HG02852 (cell line): ENCODE measurements around the gene KANK4.

Experiments
- ATAC-seq: cut with Tn5 transposase; IDR thresholded peaks from one replicate; pipeline ENCODE4 v1.9.1; 2021; ENCODE audit warnings: mild to moderate bottlenecking, moderate library complexity; ENCODE audit not compliant: unreplicated experiment

Gene KANK4

DNA sequence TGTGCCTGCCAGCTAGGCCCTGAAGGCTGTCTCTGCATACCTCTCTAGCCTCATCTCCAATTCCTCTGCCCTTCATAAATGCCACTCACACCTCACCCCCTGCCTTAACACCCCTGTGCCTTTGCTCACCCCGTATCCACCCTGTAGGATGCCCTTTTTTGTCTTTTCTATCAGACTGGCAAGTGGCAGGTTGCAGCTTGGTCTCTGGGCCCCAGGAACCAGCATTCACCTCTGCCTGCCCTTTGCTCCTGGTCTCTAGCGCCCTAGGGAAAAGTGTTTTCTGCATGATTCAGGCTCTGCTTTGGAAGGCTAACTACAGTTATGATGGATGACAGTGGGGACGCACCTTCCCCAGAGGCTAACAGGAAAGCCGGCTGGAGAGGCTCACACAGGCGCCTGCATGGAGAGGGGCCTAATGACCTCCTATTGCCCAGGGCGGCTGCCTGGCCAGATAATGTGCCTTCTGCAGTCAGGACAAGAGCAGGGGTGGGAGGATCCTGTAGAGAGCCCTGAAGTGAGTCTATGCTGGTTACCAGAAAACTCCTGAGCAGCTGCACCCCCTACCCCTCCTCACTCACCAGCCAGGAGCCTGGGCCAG is 11.2 kb downstream of the KANK4 start:
- no peak for ATAC-seq

DNA sequence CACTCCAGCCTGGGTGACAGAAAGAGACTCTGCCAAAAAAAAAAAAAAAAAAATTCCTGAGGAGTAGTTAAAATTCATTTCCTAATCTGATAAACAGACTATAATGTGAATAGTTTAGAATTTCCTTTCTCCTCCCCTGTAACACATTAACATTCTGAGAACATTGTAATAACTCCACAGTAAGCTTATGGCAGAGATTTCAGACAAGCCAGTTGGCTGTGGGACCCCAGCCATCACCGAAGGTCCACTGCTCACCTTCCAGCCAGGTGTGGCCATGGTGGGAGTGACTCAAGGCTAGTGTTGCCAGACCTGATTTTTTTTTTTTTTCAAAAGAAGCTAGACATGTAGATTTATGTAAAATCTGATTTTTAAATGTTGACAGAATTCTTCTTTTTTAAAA is 11.8 kb downstream of the KANK4 start:
- ATAC-seq, result no peak

DNA sequence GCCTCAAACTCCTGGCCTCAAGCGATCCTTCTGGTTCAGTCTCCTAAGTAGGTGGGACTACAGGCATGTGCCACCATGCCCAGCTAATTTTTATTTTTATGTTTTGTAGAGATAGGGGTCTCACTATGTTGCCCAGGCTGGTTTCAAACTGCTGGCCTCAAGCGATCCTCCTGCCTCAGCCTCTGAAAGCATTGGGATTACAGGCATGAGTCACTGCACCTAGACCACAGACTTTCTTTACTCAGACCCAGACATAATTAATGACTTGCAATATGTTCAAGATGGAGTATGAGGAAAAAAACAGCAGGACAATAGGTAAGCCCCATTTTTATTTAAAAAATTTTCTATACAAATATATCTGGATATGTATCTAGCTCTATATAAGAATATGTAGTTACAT is 13.2 kb downstream of the KANK4 start:
- no peak for ATAC-seq

DNA sequence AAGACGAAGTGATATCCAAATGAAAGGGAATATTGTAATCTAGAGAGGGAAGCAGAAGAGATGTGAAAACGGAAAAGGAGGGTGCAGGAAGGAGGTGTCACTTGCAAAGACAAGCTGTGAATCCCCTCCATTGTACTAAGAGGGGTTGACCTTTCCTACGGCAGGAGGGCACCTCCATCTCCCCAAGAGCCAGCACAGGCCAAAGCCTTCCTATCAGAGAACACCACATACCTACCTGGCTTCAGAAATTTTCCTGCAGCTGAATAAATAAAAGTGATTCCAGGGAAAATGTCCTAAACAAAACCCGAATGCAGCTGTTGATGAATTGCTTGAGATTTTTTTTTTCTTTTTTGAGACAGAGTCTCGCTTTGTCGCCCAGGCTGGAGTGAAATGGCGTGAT is 14.3 kb downstream of the KANK4 start:
- no peak for ATAC-seq

DNA sequence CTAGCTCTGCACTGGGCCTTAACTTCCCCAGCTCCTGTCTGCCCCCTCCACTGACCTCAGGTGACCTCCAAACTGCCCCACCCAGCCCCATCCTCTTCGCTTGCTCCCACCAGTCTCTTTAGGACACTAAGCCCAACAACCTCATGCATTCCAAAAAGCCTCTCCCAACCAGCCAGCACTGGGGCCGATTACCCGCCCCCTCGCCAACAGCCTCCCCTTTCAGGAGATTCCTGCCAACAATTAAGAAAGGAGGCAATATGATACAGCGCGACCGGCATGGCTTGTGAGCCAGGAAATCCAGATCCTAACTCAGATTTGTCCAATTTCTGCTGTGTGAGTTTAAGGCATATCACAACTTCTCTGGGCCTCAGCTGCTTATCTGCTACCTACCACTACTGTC is 14.7 kb downstream of the KANK4 start:
- ATAC-seq, result no peak

DNA sequence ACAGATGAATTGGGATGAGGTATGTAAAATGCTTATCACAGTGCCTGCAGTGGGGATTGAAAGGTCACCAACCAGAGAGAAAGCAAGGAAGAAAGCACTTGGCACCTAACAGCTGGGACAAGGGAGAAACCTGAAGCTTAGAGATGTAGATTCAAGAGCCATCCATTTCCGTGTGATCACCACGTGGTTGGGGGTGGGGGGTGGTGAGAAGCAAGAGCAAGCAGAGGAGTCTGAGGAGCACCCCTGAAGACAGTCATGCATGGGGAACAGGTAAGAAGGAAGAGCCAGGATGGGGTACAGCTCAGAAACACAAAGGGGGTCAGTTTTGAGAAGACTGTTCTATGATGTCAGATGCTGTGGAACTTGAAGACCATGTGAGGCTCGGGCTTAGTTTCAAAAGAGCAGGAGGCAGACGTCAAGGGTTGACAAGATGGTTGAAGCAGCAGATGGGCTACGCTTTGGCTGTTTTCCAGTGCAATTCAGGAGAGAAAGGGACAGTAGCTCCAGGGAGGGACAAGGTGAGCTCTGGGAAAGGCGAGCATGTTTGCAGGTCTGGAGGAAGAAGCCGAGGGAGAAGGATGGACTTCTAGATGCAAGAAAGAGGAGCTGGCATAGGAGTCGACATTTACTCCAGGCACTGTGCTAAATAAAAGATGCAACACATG is 17.4 kb downstream of the KANK4 start:
- ATAC-seq, result no peak

DNA sequence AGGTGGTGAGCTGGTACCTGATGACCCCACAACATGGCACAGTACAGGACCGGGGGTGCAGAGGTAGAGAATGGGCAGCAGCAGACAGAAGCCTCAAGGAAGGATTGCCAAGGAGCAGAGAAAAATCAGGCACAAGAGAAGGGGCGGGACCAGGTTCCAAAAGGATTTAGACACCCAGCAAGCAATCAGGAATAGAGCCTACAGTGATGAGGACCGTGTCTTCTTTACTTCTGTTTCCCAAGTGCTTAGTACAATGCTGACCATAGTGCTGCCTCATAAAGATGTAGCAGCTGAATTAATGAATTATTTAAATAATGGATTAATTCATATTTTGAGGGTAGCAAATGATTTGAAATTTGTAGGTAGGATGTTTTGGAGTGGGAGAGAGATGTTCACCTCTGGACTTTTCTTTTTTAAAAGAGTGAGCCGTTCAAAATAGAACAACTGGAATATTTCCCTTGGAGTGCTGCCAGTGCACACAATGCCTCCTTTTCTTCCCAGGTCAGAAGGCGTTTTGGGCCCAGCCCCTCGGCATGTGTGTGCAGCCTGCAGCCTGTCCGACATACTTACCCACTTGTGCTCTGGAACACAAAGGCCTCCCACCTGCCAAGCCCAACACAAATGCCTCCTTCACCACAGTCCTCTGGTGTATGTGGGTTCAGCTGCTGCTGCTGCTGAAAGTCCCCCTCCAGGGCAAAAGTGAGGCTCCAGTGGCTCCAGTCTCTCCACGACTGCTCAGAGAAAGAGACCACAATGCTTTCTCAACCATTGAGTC is 19.6 kb downstream of the KANK4 start:
- ATAC-seq, result no peak

DNA sequence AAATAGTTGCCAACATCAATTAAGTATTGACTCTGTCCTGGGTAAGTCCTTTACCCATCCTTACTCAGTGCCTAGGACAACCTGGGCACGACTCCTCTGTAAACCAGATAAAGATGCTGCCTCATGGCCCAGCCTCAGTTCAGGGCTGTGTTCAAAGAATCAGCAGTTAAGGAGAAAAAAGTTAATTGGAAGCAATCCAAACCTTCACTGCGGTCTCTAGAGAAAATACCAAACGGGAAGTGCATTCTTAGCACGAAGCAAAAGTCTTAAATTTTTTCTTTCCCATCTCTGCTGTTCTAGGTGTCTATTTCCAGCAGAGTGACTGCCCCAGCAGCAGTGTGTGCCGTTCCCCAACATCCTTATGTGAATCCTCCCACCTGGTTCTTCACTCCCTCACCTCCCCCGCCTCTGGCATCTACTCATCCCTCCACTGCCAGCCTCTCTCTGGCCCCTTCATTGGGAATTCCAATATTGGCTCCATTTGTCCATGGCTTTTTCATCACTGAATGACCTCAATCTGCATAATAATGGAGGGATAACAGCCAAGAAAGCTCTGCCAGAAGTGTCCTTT is 23.2 kb downstream of the KANK4 start:
- peak; percentile 65 for ATAC-seq

DNA sequence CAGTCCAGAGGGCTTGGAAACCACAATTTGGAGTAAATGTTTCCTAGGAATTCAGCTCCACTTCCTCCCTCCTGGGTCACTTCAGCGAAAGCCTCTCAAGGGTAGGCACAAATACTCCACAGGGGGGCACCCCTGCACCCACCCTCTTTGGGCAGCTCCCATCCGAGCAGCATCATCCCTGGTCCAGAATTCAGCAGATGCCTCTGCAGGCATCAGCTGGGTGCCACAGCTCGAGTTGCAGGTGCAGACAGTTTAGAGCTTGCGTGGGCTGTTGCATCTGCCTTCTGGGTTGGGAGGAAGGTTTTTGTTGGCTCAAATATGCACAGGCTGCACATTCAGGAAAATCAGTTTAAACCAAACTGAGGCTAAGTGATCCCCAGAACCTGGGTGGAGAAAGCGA is 25.0 kb downstream of the KANK4 start:
- no peak for ATAC-seq

DNA sequence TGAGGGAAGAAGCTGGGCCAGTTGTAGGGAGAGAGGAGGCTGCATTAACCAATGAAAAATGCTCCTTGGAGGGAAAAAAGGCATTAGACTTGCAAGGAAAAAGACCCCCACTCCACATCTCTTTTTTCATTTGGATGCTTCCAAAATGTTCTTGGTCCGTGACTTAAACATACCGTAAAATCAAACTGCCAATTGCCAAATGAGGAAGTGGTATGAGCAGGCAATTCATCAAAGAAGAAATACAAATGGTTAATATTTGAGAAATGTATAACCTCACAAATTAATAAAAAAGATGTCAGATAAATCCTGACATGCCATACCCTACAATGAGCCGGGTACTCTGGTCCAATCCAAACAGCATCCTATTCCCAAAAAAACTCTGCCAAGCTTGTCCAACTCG is 30.6 kb downstream of the KANK4 start:
- ATAC-seq, result no peak

DNA sequence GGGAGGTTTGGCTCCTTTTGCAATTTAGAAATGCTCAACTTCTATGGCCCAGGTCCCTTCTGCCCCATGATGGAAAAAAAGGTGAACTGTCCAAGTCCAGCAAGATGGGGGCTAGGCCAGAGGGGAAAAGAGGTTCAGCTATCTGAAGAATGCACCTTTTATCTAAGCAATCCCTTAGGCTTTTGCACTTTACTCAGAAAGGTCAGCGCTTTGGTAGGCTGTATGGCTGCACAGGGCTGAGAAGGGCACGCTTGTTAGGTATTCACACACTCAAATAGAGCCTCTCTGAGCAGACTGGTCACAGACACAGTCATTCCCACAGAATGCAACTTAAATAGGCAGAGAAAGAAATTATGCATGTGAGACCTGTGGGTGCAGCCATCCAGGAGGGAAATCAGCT is 31.0 kb downstream of the KANK4 start:
- no peak for ATAC-seq

DNA sequence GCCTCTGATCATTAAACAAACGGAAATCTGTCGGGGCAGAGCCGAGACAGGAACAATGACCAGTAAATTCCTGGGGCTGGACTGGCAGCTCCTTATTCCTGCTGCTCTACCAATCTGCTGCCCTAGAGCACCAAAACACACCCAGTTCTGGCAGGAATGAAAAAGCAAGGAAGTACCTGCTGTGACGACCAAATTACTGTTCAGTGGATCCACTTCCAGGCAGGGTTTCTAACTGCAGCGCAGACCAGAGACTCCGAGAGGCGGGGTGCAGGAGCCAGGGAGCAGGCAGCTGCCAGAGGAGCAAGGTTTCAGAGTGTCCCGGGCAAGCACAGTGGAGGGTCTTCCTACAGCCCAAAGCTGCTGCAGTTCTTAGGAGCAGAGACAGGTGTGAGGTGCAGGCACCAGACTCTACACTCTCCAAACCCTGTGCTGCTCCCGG is 32.4 kb downstream of the KANK4 start:
- ATAC-seq, result no peak

DNA sequence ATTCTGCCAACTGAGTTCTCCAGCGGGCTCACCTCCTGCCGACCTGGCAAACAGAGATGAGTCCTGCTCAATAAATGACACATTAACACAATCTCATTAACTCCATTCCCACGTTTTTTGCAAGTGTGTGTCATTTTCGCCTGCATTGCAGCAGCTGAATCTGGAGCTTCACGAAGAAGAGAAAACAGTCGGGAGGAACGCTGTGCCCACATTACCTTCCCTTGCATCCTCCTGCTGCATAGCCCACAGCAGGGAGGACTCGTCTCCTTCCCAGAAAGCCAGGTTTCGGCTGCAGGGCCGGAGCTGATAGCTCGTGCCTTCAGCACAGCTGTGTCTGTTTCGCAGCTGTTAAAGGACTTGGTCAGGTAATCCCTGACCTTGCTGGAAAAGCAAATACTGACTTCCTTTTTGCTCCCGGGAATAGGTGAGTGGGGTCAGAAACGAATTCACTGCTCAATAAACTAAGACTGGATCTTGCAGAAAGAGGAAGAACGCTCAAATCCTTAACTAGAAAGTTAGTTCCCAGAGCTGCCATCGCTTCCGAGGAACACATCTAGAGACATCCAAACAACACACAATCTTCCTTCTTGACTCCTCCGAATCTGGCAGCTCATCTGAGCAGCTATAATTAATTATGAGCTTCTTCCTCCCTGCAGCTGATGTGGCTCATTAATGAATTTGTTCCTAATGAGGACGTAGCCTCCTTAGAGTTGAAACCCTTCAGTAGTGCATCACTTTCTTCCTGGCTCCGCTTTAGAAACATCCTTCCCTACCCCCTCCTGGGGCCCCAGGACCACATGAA is 33.0 kb downstream of the KANK4 start:
- ATAC-seq, result no peak

DNA sequence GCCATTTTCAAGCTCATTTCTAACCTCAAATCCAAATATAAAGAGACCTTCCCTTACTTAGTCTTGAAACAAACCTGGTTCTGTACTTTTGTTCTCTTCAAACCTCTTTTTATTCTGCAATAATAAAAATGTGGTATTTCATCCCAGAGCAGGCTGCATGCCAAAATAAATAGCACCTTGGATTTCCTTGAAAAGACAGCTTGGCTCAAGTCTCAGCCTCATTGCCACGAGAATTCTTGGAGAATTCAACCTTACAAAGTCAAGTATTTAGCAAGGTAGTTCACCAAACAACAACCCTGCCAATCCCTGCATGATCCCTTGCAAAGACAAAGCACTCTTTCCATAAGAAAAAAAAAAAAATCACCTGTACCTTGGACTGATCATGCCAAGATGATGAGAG is 33.8 kb downstream of the KANK4 start:
- ATAC-seq, result no peak

DNA sequence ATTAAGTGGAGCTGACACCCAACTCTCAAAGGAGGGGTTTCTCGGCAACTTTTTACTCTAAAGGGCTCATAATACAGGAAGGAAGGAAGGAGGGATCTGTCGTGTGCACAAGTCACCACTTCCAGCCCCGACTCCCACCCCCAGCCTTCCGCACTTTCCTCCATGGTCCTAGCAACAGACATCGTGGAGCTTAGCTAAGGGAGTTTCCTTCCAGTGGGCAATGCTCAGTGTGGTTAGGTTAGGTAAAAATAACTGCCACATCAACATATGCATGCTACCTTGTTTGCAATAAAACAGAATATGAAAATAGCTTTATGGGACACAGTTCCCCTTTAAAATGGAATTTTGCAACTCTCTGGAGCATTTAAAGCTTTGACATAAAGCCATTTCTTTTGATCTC is 35.2 kb downstream of the KANK4 start:
- ATAC-seq, result no peak

DNA sequence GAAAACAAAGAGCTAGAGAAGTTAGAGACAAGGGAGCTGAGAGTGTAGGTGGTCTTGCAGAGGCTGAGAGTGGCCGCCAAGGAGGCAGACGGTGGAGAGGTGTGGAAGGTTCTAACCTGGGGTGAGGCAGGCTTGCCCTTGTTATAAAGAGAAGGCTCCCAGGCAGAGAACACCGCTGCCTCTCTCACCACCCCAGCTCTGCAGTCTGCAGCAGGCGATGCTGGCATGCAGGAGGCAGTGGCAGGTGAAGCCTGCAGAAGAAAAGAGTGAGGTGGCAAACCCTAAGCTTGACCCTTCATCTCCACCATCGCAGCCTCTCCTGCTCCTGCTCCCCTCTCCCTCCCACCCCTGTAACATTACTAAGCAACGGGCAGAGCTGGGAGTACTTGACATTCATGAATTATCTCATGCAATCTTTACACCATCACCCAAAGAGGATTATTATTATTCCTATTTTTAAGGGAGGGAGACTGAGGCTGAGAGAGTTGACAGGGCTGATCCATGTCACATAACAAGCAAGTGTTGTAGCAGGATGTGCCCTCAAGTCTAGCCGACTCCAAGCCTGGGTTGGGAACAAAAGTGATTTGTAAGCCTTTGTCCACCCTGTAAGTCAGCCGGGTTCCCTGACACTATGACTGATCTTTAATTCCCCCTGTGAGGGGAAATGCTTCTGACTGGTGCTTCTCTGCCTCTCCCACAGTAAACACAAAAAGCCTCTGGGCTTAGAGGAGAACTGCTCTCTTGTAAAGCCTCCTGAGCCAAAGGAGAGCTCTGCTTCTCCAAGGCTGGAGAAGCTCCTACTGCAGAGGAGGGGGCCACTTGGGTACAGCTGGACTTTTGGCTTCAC is 36.1 kb downstream of the KANK4 start:
- ATAC-seq, result no peak

DNA sequence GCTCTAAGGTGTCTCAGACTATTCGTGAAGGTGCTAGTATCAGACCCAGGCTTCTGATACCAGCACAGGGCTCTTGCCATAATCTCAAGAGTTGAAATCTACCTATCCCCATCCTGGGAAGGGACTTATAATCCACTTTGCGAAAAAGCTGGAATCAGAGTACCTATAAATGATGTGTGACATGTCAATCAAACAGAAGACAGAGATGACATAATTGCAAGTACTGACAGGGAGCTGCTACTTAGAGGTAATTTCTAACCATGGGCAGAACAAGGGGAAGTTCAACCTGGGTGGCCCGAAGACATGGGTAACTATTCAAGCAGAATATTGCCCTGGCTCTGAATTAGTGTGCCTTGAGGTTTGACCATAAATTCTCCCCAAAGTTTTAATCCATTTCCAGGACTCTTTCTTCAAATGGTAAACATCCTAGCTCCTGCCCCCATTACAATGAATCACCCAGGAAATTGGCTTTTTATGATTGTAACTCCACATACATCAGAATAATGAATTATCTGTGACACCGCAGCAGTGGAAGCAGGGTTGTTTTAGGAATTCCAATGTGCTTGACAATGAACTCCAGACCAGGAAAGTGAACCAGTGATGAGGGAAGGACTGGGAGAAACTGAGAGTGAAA is 37.2 kb downstream of the KANK4 start:
- no peak for ATAC-seq

DNA sequence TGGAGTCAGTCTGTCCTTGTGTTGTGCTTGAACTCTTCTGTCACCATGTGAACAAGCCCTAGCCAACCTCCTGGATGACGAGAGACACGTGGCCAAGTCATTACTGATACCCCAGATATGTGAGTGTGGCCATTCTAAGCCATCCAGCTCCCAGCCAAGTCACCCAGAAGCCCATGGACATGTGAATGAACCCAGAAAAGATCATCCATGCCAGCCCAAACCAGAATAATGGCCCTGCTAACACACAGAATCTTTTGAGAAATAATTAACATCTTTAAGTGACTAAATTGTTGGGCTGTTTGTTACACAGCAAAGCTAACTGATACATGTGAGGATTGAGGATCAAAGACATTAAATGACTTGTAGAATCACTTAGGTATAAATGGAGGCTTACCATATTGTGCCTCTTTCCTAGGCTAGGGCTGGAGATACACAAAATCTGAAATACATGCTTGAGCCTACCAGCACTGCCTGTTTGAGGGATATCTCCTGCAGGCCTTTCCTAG is 38.2 kb downstream of the KANK4 start:
- ATAC-seq, result no peak

DNA sequence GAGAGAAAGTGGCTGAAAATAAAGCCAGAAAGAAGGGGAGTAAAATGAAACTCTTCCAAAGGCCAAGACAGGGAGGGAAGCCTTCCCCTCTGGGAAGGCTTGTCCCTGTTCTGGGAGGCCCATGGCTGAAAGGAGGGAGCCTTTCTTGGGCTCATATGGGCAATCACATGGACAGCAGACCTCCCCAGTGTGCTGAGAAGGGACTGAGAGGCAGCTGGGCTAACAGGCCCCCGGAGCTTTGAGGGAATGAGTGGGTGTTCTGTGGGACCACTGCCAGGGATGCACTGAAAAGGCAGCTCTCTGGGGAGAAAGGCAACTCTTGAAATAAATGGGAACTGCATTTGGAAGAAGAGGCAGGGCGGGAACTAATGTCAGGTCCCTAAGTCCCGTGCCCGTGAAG is 39.1 kb downstream of the KANK4 start:
- ATAC-seq, result no peak

DNA sequence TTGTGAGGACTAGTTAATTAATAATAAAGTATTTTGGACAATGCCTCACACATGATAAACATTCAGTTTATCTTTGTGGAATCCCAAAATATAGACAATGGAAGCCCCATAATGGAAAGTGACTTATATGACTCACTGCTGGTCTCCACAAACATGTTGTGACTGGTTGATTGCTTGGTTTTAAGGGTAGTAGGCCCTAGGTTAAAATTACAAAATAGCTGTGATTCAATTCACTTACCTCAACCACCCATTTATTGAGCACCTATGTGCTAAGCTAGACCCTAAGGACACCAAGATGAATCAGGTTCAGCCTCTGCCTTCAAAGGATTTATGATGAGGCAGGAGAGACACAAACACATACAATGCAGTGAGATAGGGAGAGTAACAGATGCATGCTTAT is 42.4 kb downstream of the KANK4 start:
- no peak for ATAC-seq
